Prostate gland (tissue), 2 donors: ENCODE measurements around the gene IDH3G.

Experiments
- POLR2A ChIP-seq: fragments of 450-650 bp; IDR thresholded peaks from one replicate; pipeline ENCODE4 v1.6.1; 2016; ENCODE audit warnings: antibody characterized with exemption, mild to moderate bottlenecking
- POLR2AphosphoS5 ChIP-seq: sonication (generic); formaldehyde crosslinking; IDR thresholded peaks from one replicate; pipeline ENCODE4 v1.6.1; 2017; ENCODE audit warnings: antibody characterized with exemption
- TF ChIP-seq, protein P1 (sequence below), 4 experiments: fragments of 200-600 bp in 2 of 4; fragments of 450-650 bp in 2 of 4; sonication (generic) in 2 of 4; IDR thresholded peaks; 1 replicate in 3 of 4; 2 replicates in 1 of 4; pipeline ENCODE4 v1.5.1; 2016 to 2019; ENCODE audit warnings: antibody characterized with exemption in 4 of 4, mild to moderate bottlenecking in 2 of 4, moderate library complexity in 2 of 4

DNA sequence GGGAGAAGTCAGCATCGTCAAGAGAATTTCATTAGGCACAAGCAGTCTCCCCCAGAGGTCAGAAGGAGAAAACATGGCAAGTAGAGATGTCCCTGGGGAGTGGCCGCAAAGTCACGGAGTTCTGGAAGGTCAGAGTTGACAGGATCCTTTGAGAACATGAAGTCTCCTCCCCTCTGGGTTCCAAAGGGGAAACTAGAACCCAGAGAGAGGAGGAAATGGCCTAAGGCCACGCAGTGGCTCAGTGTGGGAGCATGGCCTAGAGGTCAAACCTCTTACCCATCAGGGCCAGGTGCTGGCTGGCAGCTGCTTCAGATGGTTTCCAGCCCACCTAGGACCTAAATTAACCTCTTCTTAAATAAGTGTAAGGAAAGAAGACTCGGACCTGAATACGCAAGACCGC, 884 bp downstream of the IDH3G start:
- TF ChIP-seq, protein P1, sequence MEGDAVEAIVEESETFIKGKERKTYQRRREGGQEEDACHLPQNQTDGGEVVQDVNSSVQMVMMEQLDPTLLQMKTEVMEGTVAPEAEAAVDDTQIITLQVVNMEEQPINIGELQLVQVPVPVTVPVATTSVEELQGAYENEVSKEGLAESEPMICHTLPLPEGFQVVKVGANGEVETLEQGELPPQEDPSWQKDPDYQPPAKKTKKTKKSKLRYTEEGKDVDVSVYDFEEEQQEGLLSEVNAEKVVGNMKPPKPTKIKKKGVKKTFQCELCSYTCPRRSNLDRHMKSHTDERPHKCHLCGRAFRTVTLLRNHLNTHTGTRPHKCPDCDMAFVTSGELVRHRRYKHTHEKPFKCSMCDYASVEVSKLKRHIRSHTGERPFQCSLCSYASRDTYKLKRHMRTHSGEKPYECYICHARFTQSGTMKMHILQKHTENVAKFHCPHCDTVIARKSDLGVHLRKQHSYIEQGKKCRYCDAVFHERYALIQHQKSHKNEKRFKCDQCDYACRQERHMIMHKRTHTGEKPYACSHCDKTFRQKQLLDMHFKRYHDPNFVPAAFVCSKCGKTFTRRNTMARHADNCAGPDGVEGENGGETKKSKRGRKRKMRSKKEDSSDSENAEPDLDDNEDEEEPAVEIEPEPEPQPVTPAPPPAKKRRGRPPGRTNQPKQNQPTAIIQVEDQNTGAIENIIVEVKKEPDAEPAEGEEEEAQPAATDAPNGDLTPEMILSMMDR (IDR thresholded peaks at IDR 0.05), result no peak
- TF ChIP-seq POLR2A, result no peak
- TF ChIP-seq POLR2AphosphoS5, result no peak
